Thymus (tissue), 11 donors: ENCODE measurements around the gene TMUB1. TPM values are rescaled to one million over a fixed set of nuclear protein-coding genes. Genes with fewer than 3 reads are reported as not detected.

Experiments used
- DNase-seq, 9 donors: peaks; one replicate each; pipeline ENCODE4 v3.0.0-alpha.2; 2013; ENCODE audit warnings: low spot score in 9 of 9, low read depth in 6 of 9, missing footprints in 1 of 9
- H3K27ac ChIP-seq, 2 donors: one replicate each; pipeline ENCODE4 v1.5.1; 2013; ENCODE audit warnings: control low read depth in 1 of 2, low read depth in 1 of 2, low read length in 1 of 2, mild to moderate bottlenecking in 1 of 2, moderate library complexity in 1 of 2
- H3K27me3 ChIP-seq, 2 donors: one replicate each; pipeline ENCODE4 v1.5.1; 2013; ENCODE audit warnings: low read length in 1 of 2; ENCODE audit not compliant: control insufficient read depth in 2 of 2, insufficient read depth in 1 of 2
- H3K36me3 ChIP-seq, 2 donors: one replicate each; pipeline ENCODE4 v1.5.1; 2013; ENCODE audit warnings: low read length in 1 of 2, mild to moderate bottlenecking in 1 of 2, moderate library complexity in 1 of 2; ENCODE audit not compliant: control insufficient read depth in 2 of 2, insufficient read depth in 2 of 2
- H3K4me1 ChIP-seq, 2 donors: one replicate each; pipeline ENCODE4 v1.5.1; 2013; ENCODE audit warnings: low read length in 2 of 2; ENCODE audit not compliant: control insufficient read depth in 2 of 2, insufficient read depth in 2 of 2
- H3K4me3 ChIP-seq, 2 donors: one replicate each; pipeline ENCODE4 v1.5.1; 2013; ENCODE audit warnings: low read length in 2 of 2, control low read depth in 1 of 2, mild to moderate bottlenecking in 1 of 2
- H3K9me3 ChIP-seq, 2 donors: one replicate each; pipeline ENCODE4 v1.5.1; 2013; ENCODE audit warnings: low read length in 1 of 2, mild to moderate bottlenecking in 1 of 2; ENCODE audit not compliant: control insufficient read depth in 2 of 2, insufficient read depth in 1 of 2
- WGBS: extraction: QIAGEN DNeasy Blood & Tissue Kit; methylation state at CpG from one replicate; pipeline ENCODE4 v1.1.7; 2013; 5-methylcytosine and 5-hydroxymethylcytosine counted together
- polyA plus RNA-seq: library from polyadenylated mRNA; stranded (reverse); fragments of 200-250 nt; gene quantifications from one replicate; pipeline ENCODE4 v1.2.3, GENCODE V29; 2013
- total RNA-seq: library from RNA; stranded (reverse); fragments of 120-200 nt; gene quantifications from one replicate; pipeline ENCODE4 v1.2.4, GENCODE V29; 2013
- donor health status: healthy.

Gene TMUB1
- total and polyA plus RNA-seq, 2 donors: 17.0 to 68.4 TPM

DNA sequence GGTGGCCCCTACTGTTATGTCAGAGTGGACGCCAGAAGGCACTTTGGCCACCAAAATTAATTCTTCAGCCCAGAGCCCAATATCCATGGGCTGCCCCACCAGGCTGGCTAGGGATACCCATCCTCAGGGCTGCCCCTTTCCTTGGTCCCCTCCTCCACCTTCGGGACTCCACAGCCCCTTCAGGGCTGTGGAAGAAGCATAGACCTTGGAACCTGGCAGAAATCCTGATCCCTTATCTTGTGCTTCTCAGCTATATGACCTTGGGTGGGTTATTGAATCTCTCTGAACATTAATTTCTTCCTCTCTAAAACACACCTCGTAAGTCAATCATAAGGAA, 499 bp upstream of the TMUB1 start:
- 32% methylated on average over 3 of the region's 3 CpGs for WGBS
- Histone ChIP-seq H3K36me3 (peaks cover 0 to 7% of the 10 kb centered on the region in 2 donors), H3K27me3 (peaks cover 47 to 49% of the 10 kb centered on the region in 2 donors), H3K27ac (no peak overlapping the region), H3K4me1 (peaks cover 25 to 58% of the 10 kb centered on the region in 2 donors), H3K4me3 (peak overlapping the region; percentile 76 to 91), H3K9me3 (peaks cover 0 to 2% of the 10 kb centered on the region in 2 donors)
- no peak for DNase-seq

DNA sequence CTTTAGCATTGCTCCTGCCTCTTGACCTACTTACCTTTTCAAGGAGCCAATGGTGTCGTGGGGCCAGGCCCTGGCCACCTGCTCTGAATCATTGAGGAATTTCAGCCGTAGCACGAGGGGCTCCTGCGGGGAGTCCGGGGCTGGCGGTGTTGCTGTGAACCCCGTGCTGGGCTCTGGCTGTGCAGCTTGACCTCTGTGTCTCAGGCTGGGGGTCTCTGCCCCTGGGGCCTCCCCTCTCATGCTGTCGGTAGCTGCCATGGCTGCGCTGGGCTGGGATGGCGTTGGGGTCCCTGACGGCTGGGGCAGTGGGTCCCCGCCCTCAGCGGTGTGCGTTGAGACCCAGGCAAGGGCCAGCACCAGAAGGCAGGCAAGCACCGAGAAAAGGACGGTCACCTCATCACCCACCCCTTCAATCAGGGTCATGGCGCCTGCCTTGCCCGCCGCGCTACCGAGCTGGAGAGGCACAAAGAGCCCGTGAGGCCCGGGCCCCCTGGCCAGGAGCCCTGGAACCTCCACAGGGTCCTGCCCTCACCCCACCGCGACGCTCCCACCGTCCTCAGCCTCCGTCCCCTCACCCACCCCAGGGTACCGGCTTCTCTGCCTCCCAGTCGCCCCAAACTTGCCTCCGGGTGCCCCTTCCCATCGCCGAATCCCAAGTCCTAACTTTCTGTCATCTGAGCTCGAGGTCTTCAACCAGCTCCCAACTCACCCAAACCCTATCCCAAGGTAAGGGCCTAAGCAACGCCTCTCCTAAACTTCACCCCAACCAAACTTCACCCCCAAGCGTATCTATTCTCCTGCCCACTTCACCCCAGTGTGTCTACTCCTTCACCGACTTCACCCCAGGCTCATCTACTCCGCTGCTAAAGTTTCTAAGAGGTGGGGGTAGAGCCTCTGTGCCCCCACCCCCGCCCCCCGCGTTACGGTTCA, 887 bp downstream of the TMUB1 start:
- H3K4me1 ChIP-seq: peaks cover 29 to 54% of the 10 kb centered on the region in 2 donors
- no peaks in the 10 kb centered on the region for H3K9me3 ChIP-seq
- peaks cover 36 to 37% of the 10 kb centered on the region in 2 donors for H3K27me3 ChIP-seq
- peak overlapping the region; percentile 76 to 91 for H3K4me3 ChIP-seq
- H3K27ac ChIP-seq: peak overlapping the region in 1 of 2 donors; percentile 64
- no peak for DNase-seq
- 70% methylated on average over 42 of the region's 42 CpGs for WGBS
- peaks cover 3 to 12% of the 10 kb centered on the region in 2 donors for H3K36me3 ChIP-seq

DNA sequence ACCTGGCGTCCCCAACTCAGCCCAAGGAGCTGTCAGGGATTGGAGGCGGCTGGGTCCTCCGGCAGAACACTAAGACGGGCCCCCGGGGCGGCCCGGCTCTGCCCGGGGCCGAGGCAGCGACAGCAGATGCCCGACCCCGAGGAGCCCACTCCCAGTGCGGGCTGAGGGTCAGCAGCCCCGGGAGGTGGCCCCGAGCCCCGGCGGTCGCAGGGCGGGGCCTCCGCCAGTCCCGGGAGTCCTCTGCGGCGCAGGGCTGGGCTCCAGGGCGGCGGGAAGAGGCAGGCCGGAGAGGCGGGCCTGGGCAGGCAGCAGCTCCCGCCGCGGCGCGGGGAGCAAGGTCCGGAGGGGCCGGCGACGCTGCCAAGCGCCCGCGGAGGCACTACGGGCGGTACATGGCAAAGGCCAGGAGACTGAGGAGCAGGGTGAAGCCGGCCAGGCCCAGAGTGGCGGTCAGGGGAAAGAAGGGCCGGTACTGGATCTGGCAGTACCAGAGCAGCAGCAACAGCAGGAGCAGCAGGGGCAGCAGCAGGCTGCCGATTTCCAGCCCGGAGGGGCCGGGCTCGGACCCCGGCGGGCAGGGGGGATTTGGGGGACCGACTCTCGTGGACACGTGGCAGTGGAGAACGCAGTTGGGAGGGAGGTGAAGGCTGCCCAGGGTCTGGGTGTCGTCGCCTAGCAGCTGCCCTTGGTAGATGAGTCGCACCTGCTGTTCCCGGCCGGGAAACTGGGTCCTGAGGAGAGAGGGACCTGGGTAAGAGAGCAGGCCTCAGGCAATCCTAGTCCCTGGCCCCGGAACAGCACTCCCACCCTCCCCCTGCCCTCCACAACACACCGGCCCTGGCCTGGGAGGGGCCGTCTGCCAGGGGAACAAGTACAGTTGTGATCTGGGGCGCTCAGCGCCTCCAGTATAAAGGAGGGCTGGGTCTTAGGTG, 1.9 kb downstream of the TMUB1 start:
- Histone ChIP-seq H3K36me3 (peaks cover 13 to 18% of the 10 kb centered on the region in 2 donors), H3K27me3 (peaks cover 28 to 31% of the 10 kb centered on the region in 2 donors), H3K4me1 (peaks cover 29 to 49% of the 10 kb centered on the region in 2 donors), H3K4me3 (peak overlapping the region; percentile 71 to 76), H3K9me3 (no peaks in the 10 kb centered on the region), H3K27ac (peak overlapping the region; percentile 15 to 71)
- no peak for DNase-seq
- 80% methylated on average over 64 of the region's 64 CpGs for WGBS

DNA sequence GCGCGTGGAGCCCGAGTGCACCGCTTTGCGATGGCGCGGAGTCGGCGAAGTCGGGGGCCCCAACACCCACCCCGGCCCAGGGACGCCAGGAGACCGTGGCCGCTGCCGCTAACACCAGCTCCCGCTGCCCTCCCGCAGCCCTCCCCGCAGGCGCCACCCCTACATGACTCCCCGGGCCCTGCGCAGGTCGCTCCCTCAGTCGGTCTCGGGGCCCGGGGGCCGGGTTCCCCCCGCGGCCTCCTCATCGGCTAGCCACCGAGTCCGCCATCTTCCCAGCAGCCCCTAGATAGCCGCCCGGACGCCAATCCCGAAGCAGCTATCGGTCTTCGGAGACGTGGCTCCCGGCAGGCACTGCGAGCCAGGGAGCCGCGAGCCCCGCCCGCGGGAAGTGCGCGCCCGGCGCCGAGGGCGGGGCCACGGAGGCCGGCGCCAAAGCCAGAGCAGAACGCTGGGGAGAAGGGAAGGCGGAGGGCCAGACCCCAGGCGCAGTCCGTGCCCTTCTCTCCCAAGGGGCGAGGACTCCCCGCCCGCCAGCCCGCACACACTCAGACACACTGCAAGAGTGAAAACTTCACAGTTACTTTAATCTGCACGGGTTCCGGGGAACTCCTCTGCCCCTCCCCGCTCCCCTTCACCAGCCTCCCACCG, 2.6 kb downstream of the TMUB1 start, which contains the start of gene FASTK:
Gene FASTK (minus strand): TSS at position 288 of the 648 bp plus-strand sequence. CDS start 43 bp downstream, at position 245.
- Histone ChIP-seq H3K27me3 (peaks cover 23% of the 10 kb centered on the region in 2 donors), H3K4me3 (peak within 1 kb of the TSS; percentile 71 to 76), H3K4me1 (peaks cover 29 to 45% of the 10 kb centered on the region in 2 donors), H3K9me3 (no peaks in the 10 kb centered on the region), H3K36me3 (peaks cover 19 to 25% of the 10 kb centered on the region in 2 donors), H3K27ac (peak within 1 kb of the TSS; percentile 71 to 88)
- WGBS: 3% methylated on average over 66 of the region's 66 CpGs
- DNase-seq: peak in 8 of 9 donors; percentile 64 to 93 (median 80)

DNA sequence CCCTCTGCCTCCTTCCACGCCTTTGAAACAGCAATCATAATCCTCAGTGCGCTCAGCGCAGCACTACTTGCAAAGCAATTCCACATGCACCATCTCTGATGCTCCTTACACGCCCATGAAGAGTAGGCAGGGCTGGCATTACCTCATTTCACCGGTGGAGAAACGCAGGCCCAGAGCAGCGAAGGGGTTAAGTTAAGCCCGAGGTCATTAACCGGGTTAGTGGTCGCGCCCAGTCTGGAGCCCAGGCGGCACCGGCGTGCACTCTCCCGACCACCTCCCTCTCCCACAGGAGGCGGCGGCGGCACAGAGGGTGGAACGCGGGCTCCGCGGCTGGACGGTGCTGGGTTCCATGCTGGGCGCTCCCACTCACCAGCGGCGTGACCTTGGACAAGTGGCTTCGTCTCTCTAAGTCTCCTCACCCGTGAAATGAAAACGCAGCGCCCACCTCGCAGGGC, 3.2 kb downstream of the TMUB1 start:
- peaks cover 25 to 30% of the 10 kb centered on the region in 2 donors for H3K36me3 ChIP-seq
- peak overlapping the region; percentile 71 to 76 for H3K4me3 ChIP-seq
- peak overlapping the region; percentile 64 to 88 for H3K27ac ChIP-seq
- no peaks in the 10 kb centered on the region for H3K9me3 ChIP-seq
- no peak for DNase-seq
- WGBS: 2% methylated on average over 31 of the region's 31 CpGs
- H3K27me3 ChIP-seq: peaks cover 17 to 18% of the 10 kb centered on the region in 2 donors
- H3K4me1 ChIP-seq: peaks cover 29 to 42% of the 10 kb centered on the region in 2 donors

DNA sequence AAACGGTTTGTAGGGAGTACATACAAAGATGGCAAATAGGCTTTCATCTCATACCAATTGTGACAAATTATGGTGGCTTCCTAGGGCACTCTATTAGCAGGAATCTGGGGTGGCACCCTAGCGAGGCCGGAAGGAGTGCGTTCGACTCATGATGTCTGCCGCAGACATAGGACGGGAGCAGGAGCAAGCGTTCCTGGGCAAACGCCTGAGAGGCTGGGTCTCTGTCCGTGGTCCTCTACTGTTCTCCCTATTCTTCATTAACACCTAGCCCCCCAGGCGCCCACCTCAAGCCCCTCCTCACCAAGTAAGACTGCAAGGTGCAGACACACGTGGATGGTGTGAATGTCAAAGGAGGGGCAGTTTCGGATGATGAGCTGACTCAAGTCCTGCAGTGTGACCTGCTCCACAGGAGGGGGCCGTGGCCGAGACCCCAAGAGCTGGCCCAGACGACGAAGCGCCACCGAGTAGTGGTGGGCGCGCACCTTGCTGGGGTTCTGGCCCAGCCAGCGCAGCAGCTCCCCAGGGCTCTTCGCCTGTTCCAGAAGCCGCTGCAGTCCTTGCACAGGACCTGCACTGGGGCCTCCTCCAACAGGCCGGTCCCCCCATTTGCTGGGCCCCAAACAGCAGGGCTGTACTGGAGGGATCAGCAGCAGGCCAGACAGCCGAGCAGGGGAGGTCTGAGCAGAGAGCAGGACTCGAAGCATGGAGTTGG, 3.9 kb downstream of the TMUB1 start:
- peak overlapping the region; percentile 71 to 76 for H3K4me3 ChIP-seq
- DNase-seq: no peak
- H3K9me3 ChIP-seq: no peaks in the 10 kb centered on the region
- 94% methylated on average over 27 of the region's 27 CpGs for WGBS
- H3K36me3 ChIP-seq: peaks cover 31 to 38% of the 10 kb centered on the region in 2 donors
- H3K27ac ChIP-seq: no peak overlapping the region
- peaks cover 10% of the 10 kb centered on the region in 2 donors for H3K27me3 ChIP-seq
- H3K4me1 ChIP-seq: peaks cover 29 to 42% of the 10 kb centered on the region in 2 donors

DNA sequence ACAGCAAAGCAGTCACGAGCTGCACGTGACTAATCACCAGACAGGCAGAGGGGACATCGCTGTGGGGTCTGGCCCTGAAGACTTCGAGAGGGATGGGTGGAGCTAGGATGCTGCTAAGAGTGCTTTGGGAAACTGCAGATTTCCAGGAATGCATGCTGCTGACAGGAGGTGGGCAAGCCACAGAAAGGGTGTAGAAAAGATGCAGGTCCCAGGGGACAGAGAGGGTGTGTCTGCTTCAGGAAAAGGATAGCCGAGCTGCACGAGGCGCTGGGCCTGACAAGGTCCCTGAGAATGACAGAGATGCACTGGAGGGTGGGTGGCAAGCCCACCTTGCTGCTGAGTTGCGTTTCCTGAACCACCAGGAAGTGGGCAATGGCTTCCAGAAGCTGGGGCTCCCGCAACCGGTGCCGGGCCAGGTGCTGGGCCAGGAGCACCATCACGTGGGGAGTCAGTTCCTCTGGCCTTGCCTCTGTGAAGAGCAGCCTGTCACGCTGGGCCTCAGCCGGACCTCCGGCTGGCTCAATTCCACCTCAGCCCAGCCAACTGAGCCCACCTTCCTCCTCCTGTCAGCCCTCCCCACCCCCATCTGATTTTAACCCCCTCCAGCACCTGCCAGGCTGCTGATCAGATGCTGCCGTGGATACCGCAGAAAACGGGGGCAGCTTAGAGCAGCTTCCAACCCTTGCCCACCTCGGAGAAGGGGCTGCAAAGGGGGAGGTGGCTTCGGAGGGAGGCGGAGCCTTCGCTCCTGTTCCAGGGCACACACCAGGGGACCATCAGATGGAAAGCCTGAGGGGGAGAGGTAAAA, 4.9 kb downstream of the TMUB1 start:
- H3K36me3 ChIP-seq: peaks cover 40 to 47% of the 10 kb centered on the region in 2 donors
- H3K4me3 ChIP-seq: no peak overlapping the region
- no peak for DNase-seq

More for the DNA sequence above, 4.9 kb downstream of the TMUB1 start:
- Histone ChIP-seq H3K4me1 (peaks cover 29 to 37% of the 10 kb centered on the region in 2 donors), H3K27ac (no peak overlapping the region), H3K27me3 (peaks cover under 1 to 1% of the 10 kb centered on the region in 2 donors), H3K9me3 (no peaks in the 10 kb centered on the region)
- 85% methylated on average over 22 of the region's 22 CpGs for WGBS
